Measurements from ENCODE around the gene MTUS2. TPM values are rescaled to one million over a fixed set of nuclear protein-coding genes. Genes with fewer than 3 reads are reported as not detected.
A peak's percentile ranks its signal among the peaks of the same experiment; 100 is the strongest.

MTUS2 gene
- total and polyA plus RNA-seq, 2 donors (not counting 3 experiments of a cell fraction or from before 2014, with no cell fraction given), result not detected

- CTCF ChIA-PET, result no interaction called here
- no peaks in the 10 kb centered on the region for H3K79me2 ChIP-seq (ENCODE audit: control insufficient read depth, insufficient read depth, low read length)
- no TSS peak for BruUV-seq (replicated peaks)
- dilution Hi-C loops (cut with MboI; ENCODE audit: extremely low pct_ligation_motif_present, low sequenced_read_pairs), result no loop called here
- no peaks in the 10 kb centered on the region for H3K36me3 ChIP-seq (ENCODE audit: control insufficient read depth in 2 of 2, extremely low read depth in 1 of 2, insufficient read depth in 2 of 2, low read length in 2 of 2)
- TF ChIP-seq EZH2 (IDR thresholded peaks at IDR 0.05; ENCODE audit: borderline replicate concordance, low read depth, low read length, severe bottlenecking), result peak; percentile 60
- TF ChIP-seq FOS (IDR thresholded peaks at IDR 0.05; ENCODE audit: borderline replicate concordance, insufficient read depth, low read length), result no peak
- no peaks in the 10 kb centered on the region for H3K9me3 ChIP-seq (replicated peaks; ENCODE audit: control insufficient read depth, insufficient read depth, low read length)
- H3K27ac ChIP-seq (ENCODE audit: insufficient read depth, low read depth, low read length), result no peak overlapping the region
- POLR2A ChIA-PET, result no interaction called here
- H3K4me1 ChIP-seq (ENCODE audit: control insufficient read depth, extremely low read depth, insufficient read depth, low read length), result no peaks in the 10 kb centered on the region
- no peaks in the 10 kb centered on the region for H3K9me1 ChIP-seq (replicated peaks; ENCODE audit: control insufficient read depth, extremely low read depth, insufficient read depth, low read length)
- H3K9ac ChIP-seq (replicated peaks; ENCODE audit: extremely low read depth, insufficient read depth, low read length), result no peak overlapping the region
- H3K4me3 ChIP-seq (replicated peaks in 1 of 3; ENCODE audit: insufficient read depth in 1 of 3, low read depth in 1 of 3, low read length in 3 of 3), result no peak overlapping the region
- FAIRE-seq (no peak), DNase-seq (ENCODE audit: low read depth, low spot score) (no peak)
- no peak overlapping the region for H2AFZ ChIP-seq (ENCODE audit: low read depth, low read length)
- H3K4me2 ChIP-seq (ENCODE audit: insufficient read depth, low read length), result no peak overlapping the region
- H4K20me1 ChIP-seq (replicated peaks; ENCODE audit: control insufficient read depth, extremely low read depth, insufficient read depth, low read length), result no peaks in the 10 kb centered on the region
- intact Hi-C loops (cut with micrococcal nuclease), result no loop called here
- peaks cover 31 to 59% of the 10 kb centered on the region in 2 experiments for H3K27me3 ChIP-seq (ENCODE audit: control insufficient read depth in 2 of 2, insufficient read depth in 2 of 2, low read length in 2 of 2)
Observed at GRCh38 chr13:29428310-29429181, 608.4 kb downstream of the MTUS2 start.

DNA sequence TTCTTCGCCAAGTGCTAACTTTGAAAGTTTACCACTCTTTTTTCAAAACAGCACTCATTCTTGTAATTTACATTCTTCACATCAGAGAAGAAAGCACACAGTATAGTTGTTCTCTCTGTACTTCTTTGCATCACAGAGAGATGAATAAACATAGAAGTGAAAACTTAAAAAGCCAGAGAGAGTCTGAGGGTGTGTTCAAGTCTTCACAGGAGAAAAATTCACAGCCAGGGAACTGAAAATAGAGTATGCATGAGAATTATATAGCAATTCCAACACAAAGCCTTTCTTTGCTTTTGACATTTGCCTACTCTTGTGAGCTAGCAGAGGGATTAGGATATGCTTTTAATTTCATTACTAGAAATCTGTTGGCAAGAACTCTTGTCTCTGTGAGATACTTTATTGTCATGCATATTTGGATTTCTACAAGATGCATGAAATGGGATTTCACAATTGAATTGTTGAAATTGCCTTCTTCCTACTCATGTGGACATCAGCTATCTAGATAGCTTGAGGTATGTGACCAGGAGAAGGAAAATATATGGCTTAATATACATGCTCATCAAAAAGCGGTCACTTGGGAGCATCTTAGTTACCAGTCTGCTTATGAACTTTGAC, 609.3 kb downstream of the MTUS2 start:
- DNase-seq (ENCODE audit: low read depth, low spot score) (no peak), FAIRE-seq (no peak)
- Histone ChIP-seq H4K20me1 (replicated peaks; ENCODE audit: control insufficient read depth, extremely low read depth, insufficient read depth, low read length) (no peaks in the 10 kb centered on the region), H3K79me2 (ENCODE audit: control insufficient read depth, insufficient read depth, low read length) (no peaks in the 10 kb centered on the region), H3K4me2 (ENCODE audit: insufficient read depth, low read length) (no peak overlapping the region), H3K36me3 (ENCODE audit: control insufficient read depth in 2 of 2, extremely low read depth in 1 of 2, insufficient read depth in 2 of 2, low read length in 2 of 2) (no peaks in the 10 kb centered on the region), H3K9me3 (replicated peaks; ENCODE audit: control insufficient read depth, insufficient read depth, low read length) (no peaks in the 10 kb centered on the region), H3K9me1 (replicated peaks; ENCODE audit: control insufficient read depth, extremely low read depth, insufficient read depth, low read length) (no peaks in the 10 kb centered on the region), H3K9ac (replicated peaks; ENCODE audit: extremely low read depth, insufficient read depth, low read length) (no peak overlapping the region), H3K27me3 (ENCODE audit: control insufficient read depth in 2 of 2, insufficient read depth in 2 of 2, low read length in 2 of 2) (peaks cover 33 to 59% of the 10 kb centered on the region in 2 experiments), H3K27ac (ENCODE audit: insufficient read depth, low read depth, low read length) (no peak overlapping the region), H3K4me3 (replicated peaks in 1 of 3; ENCODE audit: insufficient read depth in 1 of 3, low read depth in 1 of 3, low read length in 3 of 3) (no peak overlapping the region), H3K4me1 (ENCODE audit: control insufficient read depth, extremely low read depth, insufficient read depth, low read length) (no peaks in the 10 kb centered on the region), H2AFZ (ENCODE audit: low read depth, low read length) (no peak overlapping the region)
- no TSS peak for BruUV-seq (replicated peaks)
- TF ChIP-seq FOS (IDR thresholded peaks at IDR 0.05; ENCODE audit: borderline replicate concordance, insufficient read depth, low read length) (no peak), GATA2 (IDR thresholded peaks at IDR 0.05; ENCODE audit: insufficient read depth, insufficient read length, low read depth, low read length) (no peak), MYC (IDR thresholded peaks at IDR 0.05; ENCODE audit: low read depth, low read length) (no peak), EZH2 (IDR thresholded peaks at IDR 0.05; ENCODE audit: borderline replicate concordance, low read depth, low read length, severe bottlenecking) (no peak), JUN (IDR thresholded peaks at IDR 0.05; ENCODE audit: borderline replicate concordance, insufficient read depth, insufficient read length, low read depth) (no peak), POLR2A (IDR thresholded peaks at IDR 0.05; ENCODE audit: low read depth, low read length) (no peak), MAX (IDR thresholded peaks at IDR 0.05; ENCODE audit: insufficient read depth, insufficient read length) (no peak), POLR2AphosphoS5 (IDR thresholded peaks at IDR 0.05; ENCODE audit: insufficient read depth, low read depth, low read length) (no peak)
- TF ChIP-seq, protein P1, sequence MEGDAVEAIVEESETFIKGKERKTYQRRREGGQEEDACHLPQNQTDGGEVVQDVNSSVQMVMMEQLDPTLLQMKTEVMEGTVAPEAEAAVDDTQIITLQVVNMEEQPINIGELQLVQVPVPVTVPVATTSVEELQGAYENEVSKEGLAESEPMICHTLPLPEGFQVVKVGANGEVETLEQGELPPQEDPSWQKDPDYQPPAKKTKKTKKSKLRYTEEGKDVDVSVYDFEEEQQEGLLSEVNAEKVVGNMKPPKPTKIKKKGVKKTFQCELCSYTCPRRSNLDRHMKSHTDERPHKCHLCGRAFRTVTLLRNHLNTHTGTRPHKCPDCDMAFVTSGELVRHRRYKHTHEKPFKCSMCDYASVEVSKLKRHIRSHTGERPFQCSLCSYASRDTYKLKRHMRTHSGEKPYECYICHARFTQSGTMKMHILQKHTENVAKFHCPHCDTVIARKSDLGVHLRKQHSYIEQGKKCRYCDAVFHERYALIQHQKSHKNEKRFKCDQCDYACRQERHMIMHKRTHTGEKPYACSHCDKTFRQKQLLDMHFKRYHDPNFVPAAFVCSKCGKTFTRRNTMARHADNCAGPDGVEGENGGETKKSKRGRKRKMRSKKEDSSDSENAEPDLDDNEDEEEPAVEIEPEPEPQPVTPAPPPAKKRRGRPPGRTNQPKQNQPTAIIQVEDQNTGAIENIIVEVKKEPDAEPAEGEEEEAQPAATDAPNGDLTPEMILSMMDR (IDR thresholded peaks at IDR 0.05; ENCODE audit: extremely low read depth in 1 of 2, insufficient read depth in 1 of 2, low read depth in 1 of 2, low read length in 2 of 2), result no peak
- CTCF ChIA-PET, result no interaction called here
- intact Hi-C loops (cut with micrococcal nuclease) (no loop called here), dilution Hi-C loops (cut with MboI; ENCODE audit: extremely low pct_ligation_motif_present, low sequenced_read_pairs) (no loop called here)
- POLR2A ChIA-PET, result no interaction called here
